ENCODE results near the gene RNF214.

GRCh38 chr11:117212697-117213355 is 19.6 kb upstream of the RNF214 start:
- TF ChIP-seq CTCF (IDR thresholded peaks at IDR 0.05; ENCODE audit: poor library complexity, severe bottlenecking) (no peak), SMC3 (conservative IDR thresholded peaks at IDR 0.05; ENCODE audit: poor library complexity) (no peak), EZH2 (IDR thresholded peaks at IDR 0.05; ENCODE audit: borderline replicate concordance, insufficient read depth, low read length, poor library complexity, severe bottlenecking) (no peak), RAD21 (conservative IDR thresholded peaks at IDR 0.05) (no peak), TAF1 (IDR thresholded peaks at IDR 0.05; ENCODE audit: low read depth) (no peak), EP300 (conservative IDR thresholded peaks at IDR 0.05; ENCODE audit: poor library complexity, severe bottlenecking) (no peak), POLR2AphosphoS5 (IDR thresholded peaks at IDR 0.05) (no peak), REST (IDR thresholded peaks at IDR 0.05; ENCODE audit: borderline replicate concordance) (no peak), MXI1 (conservative IDR thresholded peaks at IDR 0.05; ENCODE audit: poor library complexity, severe bottlenecking) (no peak)
